Measurements from ENCODE around the gene ATPAF2.

ATPAF2 gene

DNA sequence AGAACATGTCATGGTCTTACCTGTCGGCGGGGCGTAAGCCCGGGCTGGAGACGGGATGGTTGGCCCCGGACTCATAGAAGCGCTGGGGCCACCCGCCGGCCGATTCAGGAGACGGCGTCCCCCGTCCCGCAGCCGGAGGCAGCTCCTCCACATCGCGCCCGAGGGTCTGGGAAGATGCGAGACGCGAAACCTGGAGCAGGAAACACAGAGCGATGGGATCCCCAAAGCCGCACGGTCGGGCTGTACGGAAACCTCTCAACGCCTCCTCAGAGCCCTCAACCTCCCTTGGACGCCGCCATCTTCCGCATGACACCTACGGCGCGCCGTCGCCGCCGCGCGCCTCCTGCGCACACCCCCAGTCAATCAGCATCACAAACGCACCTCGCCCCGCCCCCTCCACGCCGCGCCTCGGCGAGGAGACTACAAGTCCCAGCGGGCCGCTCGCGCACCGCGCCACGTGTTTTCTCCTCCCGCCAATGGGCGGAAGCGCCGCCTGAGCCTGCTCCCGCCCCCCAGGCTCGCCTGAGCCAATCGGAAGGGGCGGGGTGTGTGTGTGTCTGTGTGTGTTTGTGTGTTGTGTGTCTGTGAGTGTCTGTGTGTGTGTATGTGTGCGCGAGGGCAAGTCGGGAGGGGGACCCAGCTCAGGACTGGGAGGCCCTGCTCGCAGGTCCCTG is at the start of gene ATPAF2, which contains the start of gene GID4:
ATPAF2 (minus strand) TSS at position 308 of the 674 bp plus-strand sequence; CDS start at position 153, 155 bp downstream.
GID4 (plus strand) TSS at position 548 of the 674 bp plus-strand sequence; CDS start at position 605, 57 bp downstream.
- peak; percentile 99 for DNase-seq

DNA sequence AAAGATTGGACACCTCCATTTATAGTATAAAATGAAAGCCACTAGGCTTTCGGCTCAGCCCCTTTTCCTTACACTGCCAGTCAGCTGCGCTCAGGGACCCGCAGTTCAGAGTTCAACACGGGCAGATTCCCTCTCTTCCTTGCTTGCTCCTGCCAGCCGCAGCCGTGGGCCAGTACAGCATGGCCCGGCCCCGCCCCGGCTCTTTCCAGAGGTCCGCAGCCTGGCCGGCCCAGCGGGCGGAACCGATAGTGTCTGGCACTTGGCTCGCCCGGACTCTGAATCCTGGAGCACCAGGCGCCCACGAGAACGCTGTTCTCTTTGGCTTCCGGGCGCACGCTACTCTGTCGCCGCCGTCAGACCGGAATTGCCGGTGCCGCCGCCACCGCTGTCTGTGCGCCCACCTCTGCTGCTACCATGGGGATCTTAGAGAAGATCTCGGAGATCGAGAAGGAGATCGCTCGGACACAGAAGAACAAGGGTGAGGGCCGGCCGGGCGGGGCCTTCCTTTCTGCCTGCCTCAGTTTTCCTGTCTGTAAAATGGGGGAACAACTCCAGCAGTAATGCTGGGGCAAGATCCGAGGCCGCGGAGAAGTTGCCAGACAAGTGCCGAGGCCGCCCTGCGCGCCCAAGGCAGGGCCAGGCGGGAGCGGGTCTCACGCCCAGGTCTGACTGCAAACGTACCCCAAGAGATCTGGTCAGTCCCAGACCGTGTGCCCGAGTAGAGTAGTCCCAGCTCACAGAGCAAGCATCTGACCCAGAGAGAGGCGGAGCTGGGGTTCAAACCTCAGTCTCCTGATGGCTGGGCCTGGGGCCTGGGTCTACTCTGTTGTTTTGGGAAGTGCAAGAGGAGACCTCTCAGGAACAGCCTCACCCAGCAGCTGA is 48.9 kb upstream of the ATPAF2 start, which contains the start of gene DRG2:
DRG2 (plus strand) TSS at position 339 of the 882 bp plus-strand sequence; CDS start at position 415, 76 bp downstream.
- DNase-seq = no peak

DNA sequence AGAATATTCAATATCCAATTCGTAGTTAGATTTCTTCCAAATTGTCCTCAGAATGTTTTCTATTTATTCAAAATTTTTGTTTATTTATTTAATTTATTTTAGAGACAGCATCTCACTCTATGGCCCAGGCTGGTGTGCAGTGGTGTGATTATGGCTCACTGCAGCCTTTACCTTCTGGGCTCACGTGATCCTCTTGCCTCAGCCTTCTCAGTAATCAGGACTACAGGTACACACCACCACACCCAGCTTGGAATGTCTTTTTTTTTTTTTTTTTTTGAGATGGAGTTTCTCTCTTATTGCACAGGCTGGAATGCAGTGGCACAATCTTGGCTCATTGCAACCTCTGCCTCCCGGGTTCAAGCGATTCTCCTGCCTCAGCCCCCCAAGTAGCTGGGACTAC is 45.3 kb upstream of the ATPAF2 start:
- DNase-seq = no peak

DNA sequence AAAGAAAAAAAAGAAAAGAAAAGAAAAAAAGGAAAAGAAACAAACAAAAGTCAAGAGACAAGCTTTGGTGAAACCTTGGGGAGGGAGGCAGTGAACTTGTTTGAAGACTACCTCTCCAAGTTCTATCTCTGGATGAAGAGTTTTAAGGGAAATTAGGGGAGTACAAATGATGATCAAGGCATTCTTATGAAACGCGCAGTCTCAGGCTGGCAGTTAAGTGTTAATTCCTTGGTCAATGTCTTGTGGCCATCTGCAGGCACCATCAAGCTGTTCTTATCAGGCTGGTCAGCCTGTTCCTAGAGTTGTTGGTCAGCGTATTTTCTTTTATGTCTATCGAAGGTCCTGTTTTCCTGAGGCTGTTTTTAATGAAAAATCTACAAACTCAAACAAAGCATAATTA is 40.6 kb upstream of the ATPAF2 start:
- DNase-seq = no peak

DNA sequence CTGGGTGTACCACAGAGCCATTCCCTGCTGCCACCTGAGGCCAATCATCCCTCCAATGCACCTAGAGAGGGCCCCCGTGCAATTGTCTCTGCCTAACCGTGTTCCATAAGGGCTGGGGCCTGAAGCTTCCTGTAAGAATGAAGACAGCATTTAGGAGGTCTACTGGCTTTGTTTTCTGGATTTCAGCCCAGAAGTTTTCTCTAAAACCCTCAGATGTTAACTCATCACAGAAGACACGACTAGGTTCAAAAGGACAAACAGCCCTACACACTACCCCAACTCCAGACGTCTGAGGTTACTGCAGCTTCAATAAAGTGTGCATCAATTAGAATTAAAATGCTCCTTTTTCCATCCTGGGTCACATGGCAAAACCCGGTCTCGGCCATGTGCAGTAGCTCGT is 38.0 kb upstream of the ATPAF2 start:
- no peak for DNase-seq

DNA sequence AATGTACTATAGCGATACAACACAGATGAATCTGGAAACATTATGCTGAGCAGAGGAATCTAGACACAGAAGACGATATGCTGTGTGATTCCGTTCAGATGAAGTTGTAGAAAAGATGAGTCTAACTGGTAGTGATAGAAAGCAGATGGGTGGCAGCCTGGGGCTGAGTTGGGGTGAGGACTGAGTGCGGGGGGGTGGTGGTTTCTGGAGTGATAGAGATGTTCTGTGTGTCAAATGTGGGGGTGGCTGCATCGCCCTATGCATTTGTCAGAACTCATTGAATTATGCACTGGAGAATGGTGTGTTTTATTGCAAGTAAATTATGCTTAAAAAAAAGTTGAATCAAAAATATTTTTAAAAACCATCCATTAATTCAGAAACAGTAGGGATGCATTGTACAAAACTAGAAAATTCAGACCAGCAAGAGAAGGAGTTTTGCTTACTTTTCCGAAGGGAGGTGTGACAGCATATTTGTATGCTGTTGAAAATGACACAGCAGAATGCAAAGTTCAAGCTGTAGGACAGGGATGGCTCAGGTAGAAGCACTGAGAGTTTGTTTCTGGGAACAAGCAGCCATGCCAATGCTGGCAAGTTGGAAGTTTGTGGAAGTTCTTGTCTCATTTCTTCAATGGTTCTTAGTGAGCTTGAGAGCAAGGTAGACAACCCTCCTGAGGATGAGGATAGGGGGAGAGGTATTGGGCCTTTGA is 35.8 kb upstream of the ATPAF2 start:
- DNase-seq = no peak

DNA sequence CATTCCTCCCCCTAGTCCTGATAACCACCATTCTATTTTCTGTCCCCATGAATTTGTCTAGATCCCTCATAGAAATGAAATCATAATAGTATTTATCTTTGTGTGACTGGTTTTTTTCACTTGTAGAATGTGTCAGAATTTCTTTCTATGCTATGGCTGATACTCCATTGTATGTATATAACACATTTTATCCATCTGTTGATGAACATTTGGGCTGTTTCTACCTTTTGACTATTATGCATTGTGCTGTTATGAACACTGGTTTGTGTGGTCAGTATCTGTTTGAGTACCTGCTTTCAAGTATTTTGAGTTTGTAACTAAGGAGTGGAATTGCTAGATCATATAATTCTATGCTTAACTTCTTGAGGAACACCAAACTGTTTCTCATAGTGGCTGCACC is 32.8 kb upstream of the ATPAF2 start:
- DNase-seq = no peak

DNA sequence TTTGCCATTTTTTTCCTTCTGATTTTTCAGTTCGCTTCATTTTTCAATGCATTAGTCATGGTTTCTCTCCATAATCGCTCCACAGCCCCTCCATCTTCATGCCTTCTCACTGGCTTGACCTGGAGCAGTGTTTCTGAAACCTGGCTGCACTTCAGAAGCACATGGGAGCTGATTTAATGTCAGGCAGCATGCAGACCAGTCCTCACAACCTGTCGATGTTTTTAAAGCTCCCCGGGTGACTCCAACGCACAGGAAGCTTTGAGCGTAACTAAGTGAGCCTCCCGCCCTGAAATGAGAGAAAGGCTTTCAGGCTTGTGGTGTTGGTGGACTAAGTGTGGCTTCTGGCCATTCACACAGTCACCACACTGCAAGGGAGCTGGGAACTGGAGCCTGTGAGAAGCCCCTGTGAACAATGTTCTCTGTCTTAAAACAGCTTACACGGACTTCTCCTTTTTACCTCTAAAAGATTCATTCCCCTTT is 31.9 kb upstream of the ATPAF2 start:
- no peak for DNase-seq

DNA sequence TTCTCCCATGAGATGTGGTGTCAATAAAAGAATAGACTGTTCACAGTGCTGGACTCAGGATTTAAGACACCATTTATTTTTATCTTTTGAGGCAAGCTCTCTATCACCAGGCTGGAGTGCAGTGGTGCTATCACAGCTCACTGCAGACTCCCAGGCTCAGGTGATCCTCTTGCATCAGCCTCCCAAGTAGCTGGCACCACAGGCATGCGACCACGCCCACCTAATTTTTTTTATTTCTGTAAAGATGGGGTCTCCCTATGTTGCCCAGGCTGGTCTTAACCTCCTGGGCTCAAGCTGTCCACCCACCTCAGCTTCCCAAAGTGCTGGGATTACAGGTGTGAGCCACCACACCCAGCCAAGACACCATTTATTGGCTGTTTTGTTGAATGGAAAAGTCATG is 30.1 kb upstream of the ATPAF2 start:
- DNase-seq = no peak

DNA sequence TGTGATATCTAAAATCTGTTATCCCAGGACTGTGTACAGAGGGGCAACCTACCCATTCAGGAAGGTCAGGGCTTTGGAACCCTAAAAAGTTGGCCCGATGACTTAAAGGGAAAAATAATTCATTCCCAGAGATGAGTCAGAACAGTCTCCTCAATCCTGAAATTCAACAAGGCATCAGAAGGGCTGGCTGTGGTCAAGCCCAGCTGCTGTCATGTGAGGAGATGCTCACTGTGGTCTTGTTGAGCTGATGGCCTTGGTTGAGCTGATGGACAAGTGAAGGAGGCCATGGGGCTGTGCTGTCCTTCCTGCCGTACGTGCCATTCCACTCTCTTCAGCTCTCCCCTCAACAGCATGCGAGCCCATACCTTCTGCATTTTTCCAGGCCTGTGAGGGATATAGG is 27.9 kb upstream of the ATPAF2 start:
- no peak for DNase-seq

DNA sequence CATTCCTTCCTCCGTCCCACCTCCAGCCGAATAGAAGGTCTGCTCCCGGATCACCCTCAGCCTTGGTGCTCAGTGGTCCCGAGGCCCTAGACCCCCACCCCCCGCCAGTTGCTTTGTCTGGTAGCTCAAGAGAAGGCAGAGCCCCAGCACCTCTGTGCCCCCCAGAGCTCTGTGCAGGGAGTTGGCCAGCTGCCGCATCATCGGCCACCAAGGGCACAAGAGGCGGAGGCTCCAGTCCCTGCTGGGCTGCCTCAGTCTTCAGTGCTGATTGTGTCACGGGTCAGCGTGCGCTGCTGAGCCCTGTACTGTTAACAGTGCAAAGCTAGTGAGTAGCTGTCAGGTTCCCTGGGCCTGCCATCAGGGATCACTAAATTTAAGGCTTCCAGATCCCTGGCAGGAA is 26.6 kb upstream of the ATPAF2 start:
- no peak for DNase-seq

DNA sequence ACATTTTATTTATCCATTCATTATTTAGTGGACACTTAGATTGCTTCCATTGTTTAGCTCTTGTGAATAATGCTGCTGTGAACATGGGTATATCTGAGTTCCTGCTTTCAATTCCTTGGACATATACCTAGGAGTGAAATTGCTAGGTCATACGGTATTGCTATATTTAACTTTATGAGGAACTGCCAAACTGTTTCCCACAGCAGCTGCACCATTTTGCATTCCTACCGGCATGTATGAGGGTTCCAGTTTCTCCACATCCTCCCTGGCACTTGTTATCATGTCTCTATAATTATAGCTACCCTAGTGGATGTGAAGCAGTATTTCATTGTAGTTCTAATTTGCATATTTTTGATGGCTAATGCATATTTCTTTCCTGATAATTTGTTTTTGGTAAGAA is 25.1 kb upstream of the ATPAF2 start:
- DNase-seq = no peak

DNA sequence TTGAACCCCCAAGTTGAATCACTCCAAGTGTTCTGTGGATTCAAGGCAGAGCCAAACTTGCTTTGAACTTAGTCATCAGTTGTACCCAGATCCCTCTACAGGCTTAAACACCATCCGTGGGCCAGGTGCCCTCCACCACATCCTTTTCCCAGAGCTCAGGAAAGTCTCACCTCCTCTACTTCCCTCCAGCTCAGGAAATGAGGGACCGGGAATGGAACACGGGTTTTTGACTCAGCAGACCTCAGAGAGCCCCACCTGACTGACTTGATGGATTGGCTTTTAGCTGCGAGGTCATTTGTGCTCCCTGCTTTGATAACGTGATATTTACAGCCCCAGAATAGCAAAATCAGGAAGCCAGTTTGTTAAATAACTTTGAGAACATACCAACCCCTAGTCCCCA is 20.3 kb upstream of the ATPAF2 start:
- DNase-seq = no peak

DNA sequence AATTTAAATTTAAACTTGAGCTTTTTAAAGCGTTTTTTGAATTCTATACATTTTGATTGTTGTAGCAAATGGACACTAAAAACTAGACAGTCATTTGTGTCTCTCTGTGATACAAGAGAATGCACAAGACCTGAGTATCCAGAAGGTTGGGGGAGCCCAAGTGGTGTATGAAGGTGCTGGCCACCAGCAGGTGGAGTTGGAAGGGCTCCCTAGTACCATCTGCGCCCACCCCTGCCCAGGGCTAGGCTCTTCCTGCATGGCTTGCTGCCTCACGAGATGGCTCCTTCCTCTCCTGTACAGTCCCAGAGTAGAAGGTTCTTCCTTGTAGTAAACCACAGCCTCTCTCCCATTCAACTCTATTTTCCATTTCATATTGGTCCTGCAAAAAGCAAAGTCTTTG is 17.2 kb upstream of the ATPAF2 start:
- no peak for DNase-seq

DNA sequence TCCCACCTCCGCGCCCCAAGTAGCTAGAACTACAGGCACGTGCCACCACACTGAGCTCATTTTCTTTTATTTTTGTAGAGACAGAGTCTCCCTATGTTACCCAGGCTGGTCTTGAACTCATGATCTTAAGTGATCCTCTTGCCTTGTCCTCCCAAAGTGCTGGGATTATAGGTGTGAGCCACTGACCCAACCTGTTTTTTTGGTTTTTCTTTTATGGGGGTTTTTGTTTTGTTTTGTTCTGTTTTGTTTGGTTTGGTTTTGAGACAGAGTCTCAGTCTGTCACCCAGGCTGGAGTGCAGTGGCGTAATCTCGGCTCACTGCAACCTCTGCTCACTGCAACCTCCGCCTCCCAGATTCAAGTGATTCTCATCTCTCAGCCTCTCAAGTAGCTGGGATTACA is 16.6 kb upstream of the ATPAF2 start:
- no peak for DNase-seq

DNA sequence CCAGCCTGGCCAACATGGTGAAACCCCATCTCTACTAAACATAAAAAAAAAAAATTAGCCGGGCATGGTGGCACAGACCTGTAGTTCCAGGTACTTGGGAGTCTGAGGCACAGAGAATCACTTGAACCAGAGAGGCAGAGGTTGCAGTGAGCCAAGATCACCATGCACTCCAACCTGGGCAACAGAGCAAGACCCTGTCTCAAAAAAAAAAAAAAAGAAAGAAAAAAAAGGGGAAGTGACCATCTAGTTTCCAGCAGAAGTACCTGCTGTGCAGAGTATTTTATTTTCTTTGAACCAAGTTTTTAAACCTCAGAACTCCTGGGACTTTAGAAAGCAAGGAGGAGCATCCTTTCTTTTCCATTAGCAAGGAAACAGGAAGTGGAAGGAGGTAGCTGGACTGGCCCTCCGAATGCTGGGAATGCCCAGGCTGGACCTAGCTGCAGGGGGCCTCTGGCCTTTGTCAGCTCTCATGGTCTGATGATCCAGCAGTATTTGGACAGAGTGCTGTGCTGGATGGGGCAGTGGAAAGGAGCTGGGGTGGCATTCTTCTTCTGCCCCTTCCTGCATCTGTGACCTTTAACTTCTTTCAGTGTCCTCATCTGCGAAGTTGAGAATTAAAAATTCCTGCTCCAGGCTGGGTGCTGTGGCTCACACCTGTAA is 6.9 kb upstream of the ATPAF2 start:
- DNase-seq = no peak

DNA sequence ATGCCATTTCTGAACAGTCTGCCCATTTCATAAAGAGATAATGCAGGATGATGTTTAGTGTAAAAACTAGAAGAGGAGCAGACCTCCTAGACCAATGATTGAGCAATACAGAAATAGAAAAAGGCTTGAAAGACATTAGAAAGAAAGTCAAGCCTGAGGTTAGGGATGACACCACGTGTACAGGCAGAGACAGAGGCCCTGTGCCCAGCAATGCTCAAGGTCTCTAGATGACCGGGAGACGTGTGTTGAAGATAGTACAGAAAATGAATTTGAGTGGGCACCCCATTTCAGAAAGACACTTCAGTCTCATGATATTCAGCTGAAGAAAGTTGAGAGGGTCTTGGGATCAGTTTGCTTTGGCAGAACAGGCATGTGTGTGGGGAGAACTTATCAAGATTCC is 5.6 kb upstream of the ATPAF2 start:
- no peak for DNase-seq

DNA sequence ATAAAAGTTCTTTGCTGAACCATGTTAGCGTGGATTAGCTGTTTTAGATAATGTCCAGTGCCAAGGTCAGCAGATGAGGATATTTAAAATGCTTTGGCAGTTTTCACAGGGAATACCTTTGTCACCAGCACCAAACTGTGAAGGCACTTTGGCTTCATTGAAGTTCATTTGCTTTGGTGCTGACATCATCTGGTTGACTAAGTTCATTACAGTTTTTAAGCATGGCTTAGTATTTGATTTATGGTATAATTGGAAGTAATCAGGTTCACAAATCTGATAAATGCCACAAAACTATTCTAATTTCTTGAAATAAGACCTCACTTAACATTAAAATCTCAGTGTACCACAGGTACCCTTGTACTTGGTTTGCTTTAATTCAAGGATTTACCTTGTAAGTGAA is 4.5 kb upstream of the ATPAF2 start:
- DNase-seq = no peak

DNA sequence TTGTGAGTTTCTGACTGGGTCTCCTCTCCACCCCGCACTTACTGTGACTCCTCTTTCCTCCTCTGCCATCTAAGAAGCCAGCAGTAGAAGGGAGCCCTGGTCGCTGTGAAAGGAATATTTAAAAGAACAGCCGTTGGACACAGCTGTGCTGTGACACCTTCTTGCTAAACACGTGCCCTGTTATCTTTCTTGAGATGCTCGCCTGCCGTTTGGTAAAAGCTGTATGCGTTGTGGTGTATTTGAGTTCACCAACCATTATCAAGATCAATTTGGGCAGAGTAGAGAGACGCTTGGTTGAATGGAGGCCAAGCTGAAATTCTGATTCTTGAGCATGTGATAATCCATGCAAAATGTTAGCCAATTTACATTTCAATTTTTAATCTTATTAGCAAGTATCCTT is 4.0 kb upstream of the ATPAF2 start:
- no peak for DNase-seq

DNA sequence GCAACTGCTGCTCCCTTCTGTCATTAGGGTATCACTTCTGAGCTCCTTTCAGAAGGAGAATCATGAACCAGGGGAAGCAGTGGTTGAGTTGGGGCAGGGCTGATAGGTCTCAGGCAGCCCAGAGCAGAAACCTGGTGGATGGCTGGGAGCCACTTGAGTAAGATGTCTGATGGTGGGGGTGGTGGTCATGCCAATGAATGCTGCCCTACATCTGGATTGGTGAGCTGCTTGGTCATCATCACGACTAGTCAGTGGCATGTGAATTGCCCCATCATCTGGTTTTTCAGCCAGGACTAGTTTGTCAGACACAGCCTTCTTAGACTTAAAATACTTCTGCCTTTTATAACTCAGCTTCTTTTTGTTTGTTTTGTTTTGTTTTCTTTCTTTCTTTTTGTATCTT is 2.8 kb upstream of the ATPAF2 start:
- DNase-seq = no peak

DNA sequence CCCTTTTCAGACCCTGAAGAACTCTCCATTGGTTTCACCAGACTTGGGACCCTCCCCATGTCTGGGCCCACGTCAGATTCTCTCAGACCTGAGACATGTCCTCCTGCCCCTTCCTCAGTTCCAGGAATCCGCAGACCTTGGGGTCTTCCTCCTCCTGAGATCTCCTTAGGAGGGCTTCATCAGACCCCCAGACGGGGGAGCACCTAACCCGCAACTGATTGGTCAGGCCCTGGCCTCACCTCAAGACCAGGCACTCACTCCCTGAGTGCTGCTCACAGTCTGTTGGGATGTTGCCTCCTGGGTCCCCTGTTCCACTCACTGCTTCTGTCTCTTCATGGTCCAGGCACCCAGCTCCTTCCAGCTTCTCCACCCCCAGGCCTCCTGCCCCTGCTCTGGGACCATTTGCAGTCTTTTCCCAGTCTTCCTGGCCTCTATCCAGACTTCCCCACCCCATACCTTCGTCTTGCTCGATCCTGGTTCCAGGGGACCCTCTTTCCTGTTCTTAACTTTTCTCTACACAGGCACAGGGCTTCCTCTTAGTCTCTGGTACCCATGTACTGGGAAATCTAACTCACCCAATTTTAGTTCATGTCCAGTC is 1.4 kb upstream of the ATPAF2 start:
- no peak for DNase-seq

DNA sequence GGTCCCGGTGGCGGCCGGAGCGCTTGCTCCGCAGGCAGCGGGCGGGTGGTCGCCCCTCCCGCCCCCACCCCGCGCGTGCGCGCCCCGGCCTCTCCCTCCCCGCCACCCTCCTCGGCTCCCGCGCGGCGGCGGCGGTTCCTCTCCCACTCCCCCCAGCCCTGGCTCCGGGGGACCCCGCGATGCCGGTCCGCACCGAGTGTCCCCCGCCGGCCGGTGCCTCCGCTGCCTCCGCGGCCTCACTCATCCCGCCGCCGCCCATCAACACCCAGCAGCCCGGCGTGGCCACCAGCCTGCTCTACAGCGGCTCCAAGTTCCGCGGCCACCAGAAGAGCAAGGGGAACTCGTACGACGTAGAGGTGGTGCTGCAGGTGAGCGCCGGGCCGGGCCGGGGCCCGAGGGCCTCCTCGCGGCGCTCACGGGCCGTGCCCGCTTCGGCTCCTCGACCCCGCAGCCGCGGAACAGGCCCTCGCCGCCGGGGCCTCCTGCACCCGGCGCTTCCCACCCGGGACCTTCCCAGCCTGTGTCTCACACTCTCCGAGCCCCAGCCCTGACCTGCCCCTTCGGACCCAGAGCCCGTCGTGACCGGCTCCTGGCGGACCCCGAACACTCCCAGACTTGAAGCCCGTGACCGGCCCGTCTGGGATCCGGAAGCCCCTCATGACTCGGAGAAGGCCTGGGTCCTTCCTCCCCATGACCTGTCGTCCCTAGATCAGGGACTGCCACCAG is 730 bp upstream of the ATPAF2 start:
- no peak for DNase-seq

Data from NCI-H1105 treated with DMSO at 0.1 percent for 48 hours (cell line).